T-helper 2 cell treated with Interferon-gamma antibody and Interleukin-4, amounts not matched to agents 5 μg/mL and 100 μg/mL, for 36 hours (primary cell): ENCODE measurements around the gene FBXL19.

Experiments
- DNase-seq: peaks from one replicate; pipeline ENCODE4 v3.0.0; 2021; ENCODE audit warnings: low spot score
- H3K27ac Mint-ChIP-seq: one replicate; pipeline ENCODE4 v1.8.0; 2021; ENCODE audit warnings: mild to moderate bottlenecking, mixed read lengths
- H3K27me3 Mint-ChIP-seq: one replicate; pipeline ENCODE4 v1.8.0; 2021; ENCODE audit warnings: low read depth, mixed read lengths
- H3K36me3 Mint-ChIP-seq: one replicate; pipeline ENCODE4 v1.8.0; 2021; ENCODE audit warnings: low read depth, mixed read lengths
- H3K4me1 Mint-ChIP-seq: one replicate; pipeline ENCODE4 v1.8.0; 2021; ENCODE audit warnings: low read depth, mixed read lengths
- H3K4me3 Mint-ChIP-seq: one replicate; pipeline ENCODE4 v1.8.0; 2022; ENCODE audit warnings: mild to moderate bottlenecking, moderate library complexity, mixed read lengths
- H3K9me3 Mint-ChIP-seq: one replicate; pipeline ENCODE4 v1.8.0; 2021; ENCODE audit warnings: mixed read lengths

Gene FBXL19

GRCh38 chr16:30922420-30922959, 882 bp upstream of the FBXL19 start:
- DNase-seq = peak; percentile 100
- Mint-ChIP-seq H3K4me3 (peak overlapping the region; percentile 96), H3K27me3 (no peaks in the 10 kb centered on the region), H3K4me1 (peaks cover 25% of the 10 kb centered on the region), H3K27ac (peak overlapping the region; percentile 98), H3K36me3 (peaks cover 4% of the 10 kb centered on the region), H3K9me3 (no peaks in the 10 kb centered on the region)

- Mint-ChIP-seq H3K36me3 (peaks cover 5% of the 10 kb centered on the region), H3K27ac (peak overlapping the region; percentile 98)
- DNase-seq = peak; percentile 97
Observed at GRCh38 chr16:30922960-30923535, 324 bp upstream of the FBXL19 start.

GRCh38 chr16:30924076-30924912, 922 bp downstream of the FBXL19 start:
- H3K27me3 Mint-ChIP-seq = no peaks in the 10 kb centered on the region
- peaks cover 7% of the 10 kb centered on the region for H3K36me3 Mint-ChIP-seq
- peak overlapping the region; percentile 65 for H3K4me3 Mint-ChIP-seq
- H3K9me3 Mint-ChIP-seq = no peaks in the 10 kb centered on the region
- peaks cover 28% of the 10 kb centered on the region for H3K4me1 Mint-ChIP-seq
- DNase-seq = no peak
- H3K27ac Mint-ChIP-seq = peak overlapping the region; percentile 52

More at GRCh38 chr16:30922960-30923535, 324 bp upstream of the FBXL19 start:
- peak overlapping the region; percentile 96 for H3K4me3 Mint-ChIP-seq
- peaks cover 27% of the 10 kb centered on the region for H3K4me1 Mint-ChIP-seq
- no peaks in the 10 kb centered on the region for H3K9me3 Mint-ChIP-seq
- no peaks in the 10 kb centered on the region for H3K27me3 Mint-ChIP-seq

GRCh38 chr16:30924913-30925631, 1.7 kb downstream of the FBXL19 start:
- no peak for DNase-seq
- Mint-ChIP-seq H3K9me3 (no peaks in the 10 kb centered on the region), H3K4me3 (peak overlapping the region; percentile 65), H3K36me3 (peaks cover 7% of the 10 kb centered on the region), H3K27ac (peak overlapping the region; percentile 52), H3K4me1 (peaks cover 28% of the 10 kb centered on the region), H3K27me3 (no peaks in the 10 kb centered on the region)

GRCh38 chr16:30925632-30925987, 2.2 kb downstream of the FBXL19 start:
- peaks cover 7% of the 10 kb centered on the region for H3K36me3 Mint-ChIP-seq
- DNase-seq = no peak
- H3K4me1 Mint-ChIP-seq = peaks cover 28% of the 10 kb centered on the region
- H3K9me3 Mint-ChIP-seq = no peaks in the 10 kb centered on the region
- no peak overlapping the region for H3K4me3 Mint-ChIP-seq
- no peak overlapping the region for H3K27ac Mint-ChIP-seq
- H3K27me3 Mint-ChIP-seq = no peaks in the 10 kb centered on the region

GRCh38 chr16:30925995-30926811, 2.8 kb downstream of the FBXL19 start:
- Mint-ChIP-seq H3K27me3 (no peaks in the 10 kb centered on the region), H3K4me3 (peak overlapping the region; percentile 61), H3K36me3 (peaks cover 8% of the 10 kb centered on the region), H3K27ac (peak overlapping the region; percentile 53), H3K9me3 (no peaks in the 10 kb centered on the region), H3K4me1 (peaks cover 25% of the 10 kb centered on the region)
- DNase-seq = no peak

GRCh38 chr16:30926937-30927788, 3.8 kb downstream of the FBXL19 start:
- Mint-ChIP-seq H3K4me1 (peaks cover 18% of the 10 kb centered on the region), H3K27me3 (no peaks in the 10 kb centered on the region), H3K4me3 (no peak overlapping the region), H3K36me3 (peaks cover 12% of the 10 kb centered on the region), H3K27ac (peak overlapping the region; percentile 57), H3K9me3 (no peaks in the 10 kb centered on the region)
- DNase-seq = no peak

GRCh38 chr16:30927789-30928378, 4.5 kb downstream of the FBXL19 start:
- Mint-ChIP-seq H3K9me3 (no peaks in the 10 kb centered on the region), H3K4me1 (peaks cover 17% of the 10 kb centered on the region), H3K27ac (no peak overlapping the region), H3K4me3 (no peak overlapping the region), H3K36me3 (peaks cover 15% of the 10 kb centered on the region), H3K27me3 (no peaks in the 10 kb centered on the region)
- DNase-seq = peak; percentile 29

- peaks cover 17% of the 10 kb centered on the region for H3K4me1 Mint-ChIP-seq
- no peak for DNase-seq
- H3K27me3 Mint-ChIP-seq = no peaks in the 10 kb centered on the region
- H3K36me3 Mint-ChIP-seq = peaks cover 15% of the 10 kb centered on the region
- no peak overlapping the region for H3K27ac Mint-ChIP-seq
- H3K4me3 Mint-ChIP-seq = no peak overlapping the region
- H3K9me3 Mint-ChIP-seq = no peaks in the 10 kb centered on the region
Observed at GRCh38 chr16:30928390-30928789, 5.0 kb downstream of the FBXL19 start.

GRCh38 chr16:30929167-30929566, 5.8 kb downstream of the FBXL19 start:
- peaks cover 17% of the 10 kb centered on the region for H3K4me1 Mint-ChIP-seq
- no peak overlapping the region for H3K27ac Mint-ChIP-seq
- DNase-seq = no peak
- no peaks in the 10 kb centered on the region for H3K27me3 Mint-ChIP-seq
- H3K9me3 Mint-ChIP-seq = no peaks in the 10 kb centered on the region
- H3K36me3 Mint-ChIP-seq = peaks cover 15% of the 10 kb centered on the region
- H3K4me3 Mint-ChIP-seq = no peak overlapping the region

- Mint-ChIP-seq H3K27ac (no peak overlapping the region), H3K36me3 (peaks cover 15% of the 10 kb centered on the region), H3K4me3 (no peak overlapping the region), H3K27me3 (no peaks in the 10 kb centered on the region), H3K4me1 (peaks cover 18% of the 10 kb centered on the region), H3K9me3 (no peaks in the 10 kb centered on the region)
- no peak for DNase-seq
Observed at GRCh38 chr16:30930160-30930571, 6.8 kb downstream of the FBXL19 start.

GRCh38 chr16:30931068-30931650, 7.8 kb downstream of the FBXL19 start:
- H3K36me3 Mint-ChIP-seq = peaks cover 16% of the 10 kb centered on the region
- no peak overlapping the region for H3K4me3 Mint-ChIP-seq

More at GRCh38 chr16:30931068-30931650, 7.8 kb downstream of the FBXL19 start:
- Mint-ChIP-seq H3K4me1 (peaks cover 17% of the 10 kb centered on the region), H3K9me3 (no peaks in the 10 kb centered on the region), H3K27me3 (no peaks in the 10 kb centered on the region), H3K27ac (no peak overlapping the region)
- no peak for DNase-seq
